Upper lobe of left lung (tissue), 6 donors: ENCODE data around the gene EHMT1. TPM values are rescaled to one million over a fixed set of nuclear protein-coding genes. Genes with fewer than 3 reads are reported as not detected.
A peak's percentile ranks its signal among the peaks of the same experiment; 100 is the strongest.

Experiments used
- ATAC-seq, 2 donors: fragments of 200-7000 bp; cut with Tn5 transposase; one replicate each; pipeline ENCODE4 v1.9.1; 2022; ENCODE audit warnings: mild to moderate bottlenecking in 2 of 2, moderate library complexity in 2 of 2; ENCODE audit not compliant: low FRiP score in 2 of 2
- DNase-seq, 2 donors: peaks; one replicate each; pipeline ENCODE4 v3.0.0-alpha.2; 2019 to 2020
- H3K27ac ChIP-seq, 4 donors: fragments of 200-600 bp; sonication (generic); one replicate each; pipeline ENCODE4 v1.5.1; 2016 to 2019
- H3K27me3 ChIP-seq, 4 donors: fragments of 200-600 bp; sonication (generic); one replicate each; pipeline ENCODE4 v1.5.1; 2017 to 2019
- H3K36me3 ChIP-seq, 4 donors: fragments of 200-600 bp; sonication (generic); one replicate each; pipeline ENCODE4 v1.5.1; 2016 to 2019
- H3K4me1 ChIP-seq, 4 donors: fragments of 200-600 bp; sonication (generic); one replicate each; pipeline ENCODE4 v1.5.1; 2018 to 2019
- H3K4me3 ChIP-seq, 4 donors: fragments of 200-600 bp; sonication (generic); one replicate each; pipeline ENCODE4 v1.5.1; 2017 to 2019; ENCODE audit warnings: mild to moderate bottlenecking in 2 of 4, moderate library complexity in 1 of 4
- H3K9me3 ChIP-seq, 4 donors: fragments of 200-600 bp; sonication (generic); one replicate each; pipeline ENCODE4 v1.5.1; 2018 to 2019
- CTCF ChIP-seq, 6 experiments: fragments of 450-650 bp in 4 of 6; fragments of 200-600 bp in 2 of 6; sonication (generic) in 2 of 6; IDR thresholded peaks; one replicate each; pipeline ENCODE4 v1.5.1; 2016 to 2019; ENCODE audit warnings: antibody characterized with exemption in 6 of 6
- EP300 ChIP-seq, 4 donors: sonication (generic); formaldehyde crosslinking; IDR thresholded peaks; one replicate each; pipeline ENCODE4 v1.5.1; 2017; ENCODE audit warnings: antibody characterized with exemption in 4 of 4, control low read depth in 2 of 4
- POLR2A ChIP-seq, 4 donors: fragments of 450-650 bp; IDR thresholded peaks; one replicate each; pipeline ENCODE4 v1.5.1; 2016 to 2017; ENCODE audit warnings: antibody characterized with exemption in 4 of 4, mild to moderate bottlenecking in 2 of 4
- POLR2AphosphoS5 ChIP-seq, 2 donors: sonication (generic); formaldehyde crosslinking; IDR thresholded peaks; one replicate each; pipeline ENCODE4 v1.5.1; 2017; ENCODE audit warnings: antibody characterized with exemption in 2 of 2
- WGBS, 2 donors: methylation state at CpG; one replicate each; pipeline ENCODE4 v1.1.5; 2017 to 2018; 5-methylcytosine and 5-hydroxymethylcytosine counted together
- total RNA-seq, 6 donors: library from RNA; depleted of rRNA in 4 of 6; stranded (reverse); fragments of >200 nt in 4 of 6; gene quantifications; one replicate each; pipeline versions ENCODE4 v1.1.0 to v1.2.1, GENCODE V29; 2016 to 2021
- donor health status: DM: no; HTN: no; CAD: no; lungs with moderate emphysema.
- donor health status: DM: no; HTN: yes; CAD: no; lungs with severe emphysema.

EHMT1 gene
- total RNA-seq, 6 donors from 2014 or later: 68.0 to 183 (median 83.6) TPM

- H3K36me3 ChIP-seq: peaks cover 0 to 90% (median 53%) of the 10 kb centered on the region in 4 donors
- no peak overlapping the region for H3K4me3 ChIP-seq
- no peak overlapping the region for H3K27ac ChIP-seq
- TF ChIP-seq POLR2AphosphoS5 (IDR thresholded peaks at IDR 0.05): no peak
- no peak for TF ChIP-seq POLR2A (IDR thresholded peaks at IDR 0.05)
- TF ChIP-seq CTCF (IDR thresholded peaks at IDR 0.05): no peak
- TF ChIP-seq EP300 (IDR thresholded peaks at IDR 0.05): no peak
- no peaks in the 10 kb centered on the region for H3K4me1 ChIP-seq
- DNase-seq (peak in 1 of 2 donors; percentile 56), ATAC-seq (no peak)
- 96 to 97% methylated on average over 16 of the region's 16 CpGs for WGBS, 2 donors
- no peaks in the 10 kb centered on the region for H3K9me3 ChIP-seq
- H3K27me3 ChIP-seq: no peaks in the 10 kb centered on the region
Measured at GRCh38 chr9:137758067-137758466, 139.3 kb downstream of the EHMT1 start.

GRCh38 chr9:137759117-137759516 is 140.3 kb downstream of the EHMT1 start:
- Histone ChIP-seq H3K36me3 (peaks cover 4 to 90% (median 58%) of the 10 kb centered on the region in 4 donors), H3K27me3 (no peaks in the 10 kb centered on the region), H3K4me1 (no peaks in the 10 kb centered on the region), H3K27ac (no peak overlapping the region), H3K4me3 (no peak overlapping the region), H3K9me3 (no peaks in the 10 kb centered on the region)
- no peak for DNase-seq
- ATAC-seq: no peak
- no peak for TF ChIP-seq EP300 (IDR thresholded peaks at IDR 0.05)
- WGBS, 2 donors: 94 to 97% methylated on average over 11 of the region's 11 CpGs

DNA sequence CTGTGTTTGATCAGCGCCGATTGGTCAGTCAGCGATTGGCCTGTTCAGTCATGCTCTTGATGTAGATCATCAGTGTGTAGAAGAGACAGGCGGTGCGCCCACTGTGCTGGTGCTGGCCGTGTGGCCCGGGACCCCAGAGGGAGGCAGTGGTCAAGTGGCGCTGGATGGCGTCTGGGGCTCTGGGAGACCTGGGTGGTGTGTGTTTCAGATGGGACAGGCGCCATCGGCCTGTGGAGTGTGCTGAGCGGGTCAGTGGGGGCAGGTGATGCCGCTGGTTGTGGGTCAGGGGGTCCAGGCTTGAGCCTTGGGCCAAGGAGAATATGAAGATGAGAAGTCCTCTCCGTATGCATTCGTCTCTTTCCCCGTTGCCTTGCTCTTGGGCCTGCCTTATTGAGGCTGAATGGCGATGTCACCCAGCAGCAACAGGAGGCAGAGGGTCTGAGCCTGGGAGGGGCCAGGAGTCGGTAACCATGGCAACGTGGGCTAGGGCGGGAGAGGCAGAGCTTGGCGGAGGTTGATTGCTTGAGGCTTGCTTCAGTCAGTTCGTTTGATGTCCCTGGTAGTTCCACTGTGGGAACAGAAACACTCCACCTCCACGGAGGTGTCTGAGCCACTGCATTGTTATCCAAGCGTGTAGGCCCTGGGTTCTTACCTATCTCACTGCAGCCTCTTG is 141.0 kb downstream of the EHMT1 start:
- DNase-seq (peak in 1 of 2 donors; percentile 59), ATAC-seq (no peak)
- Histone ChIP-seq H3K4me3 (no peak overlapping the region), H3K36me3 (peaks cover 4 to 89% (median 58%) of the 10 kb centered on the region in 4 donors), H3K4me1 (no peaks in the 10 kb centered on the region), H3K27ac (no peak overlapping the region), H3K27me3 (no peaks in the 10 kb centered on the region), H3K9me3 (no peaks in the 10 kb centered on the region)
- TF ChIP-seq POLR2AphosphoS5 (IDR thresholded peaks at IDR 0.05) (no peak), EP300 (IDR thresholded peaks at IDR 0.05) (no peak), POLR2A (IDR thresholded peaks at IDR 0.05) (no peak), CTCF (IDR thresholded peaks at IDR 0.05) (no peak)
- WGBS, 2 donors: 90 to 94% methylated on average over 24 of the region's 24 CpGs

DNA sequence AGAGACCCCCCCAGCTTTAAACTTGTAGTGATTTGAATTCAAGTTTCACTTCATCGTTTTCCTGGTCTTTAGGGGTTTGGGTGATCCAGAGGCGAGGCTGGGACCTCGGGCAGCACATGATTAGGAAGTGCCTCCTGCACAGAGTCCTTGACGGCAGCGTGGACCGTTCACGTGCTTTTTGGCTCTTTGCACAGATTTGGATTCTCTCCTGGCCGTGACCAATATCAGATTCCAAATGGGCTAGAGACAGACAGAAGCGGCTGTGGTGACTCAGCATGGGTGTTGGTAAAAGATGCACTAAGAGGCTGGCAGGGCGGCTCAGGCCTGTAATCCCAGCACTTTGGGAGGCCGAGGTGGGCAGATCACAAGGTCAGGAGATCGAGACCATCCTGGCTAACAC is 141.6 kb downstream of the EHMT1 start:
- Histone ChIP-seq H3K4me3 (no peak overlapping the region), H3K4me1 (no peaks in the 10 kb centered on the region), H3K36me3 (peaks cover 4 to 85% (median 55%) of the 10 kb centered on the region in 4 donors), H3K27me3 (no peaks in the 10 kb centered on the region), H3K27ac (no peak overlapping the region), H3K9me3 (no peaks in the 10 kb centered on the region)
- 96% methylated on average over 12 of the region's 12 CpGs for WGBS, 2 donors
- DNase-seq (no peak), ATAC-seq (peak in 1 of 2 donors; percentile 20)
- no peak for TF ChIP-seq EP300 (IDR thresholded peaks at IDR 0.05)
- TF ChIP-seq POLR2A (IDR thresholded peaks at IDR 0.05): no peak
- TF ChIP-seq POLR2AphosphoS5 (IDR thresholded peaks at IDR 0.05): no peak
- TF ChIP-seq CTCF (IDR thresholded peaks at IDR 0.05): no peak

DNA sequence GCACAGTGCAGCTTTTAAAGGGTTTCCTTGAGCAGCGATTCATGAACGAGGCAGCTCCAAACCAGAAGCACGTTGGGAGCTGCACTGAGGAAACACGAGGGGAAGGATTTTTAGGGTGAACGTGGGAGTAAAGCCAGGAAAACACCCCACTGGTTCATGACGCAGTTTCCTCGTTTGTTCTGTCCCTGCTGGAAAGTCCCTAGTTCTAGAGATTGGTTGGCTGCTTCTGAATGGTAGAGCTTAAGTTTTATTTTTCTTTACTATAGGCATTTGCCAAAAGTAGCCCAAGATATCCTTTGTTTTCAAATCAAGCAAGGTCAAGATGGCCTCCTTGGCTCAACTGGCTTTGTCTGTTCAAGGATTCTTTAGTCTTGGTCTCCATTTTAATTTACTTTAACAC is 142.2 kb downstream of the EHMT1 start:
- Histone ChIP-seq H3K27ac (no peak overlapping the region), H3K4me3 (no peak overlapping the region), H3K27me3 (no peaks in the 10 kb centered on the region), H3K9me3 (no peaks in the 10 kb centered on the region), H3K4me1 (no peaks in the 10 kb centered on the region), H3K36me3 (peaks cover 4 to 83% (median 57%) of the 10 kb centered on the region in 4 donors)
- ATAC-seq: no peak
- DNase-seq: no peak
- WGBS, 2 donors: 61 to 66% methylated on average over 7 of the region's 7 CpGs
- TF ChIP-seq POLR2AphosphoS5 (IDR thresholded peaks at IDR 0.05) (no peak), CTCF (IDR thresholded peaks at IDR 0.05) (no peak), EP300 (IDR thresholded peaks at IDR 0.05) (no peak), POLR2A (IDR thresholded peaks at IDR 0.05) (no peak)
